Right renal cortex interstitium (tissue), 3 donors: ENCODE results near the gene CLCNKB. TPM values are rescaled to one million over a fixed set of nuclear protein-coding genes. Genes with fewer than 3 reads are reported as not detected.

Experiments
- DNase-seq, 3 donors: peaks; one replicate each; pipeline ENCODE4 v3.0.0-alpha.2; 2013; ENCODE audit warnings: low read depth in 3 of 3, low spot score in 2 of 3
- polyA plus RNA-seq, 3 donors: library from polyadenylated mRNA; unstranded; fragments of 120-200 nt; gene quantifications; one replicate each; pipeline ENCODE4 v1.2.1, GENCODE V29; 2013; ENCODE audit not compliant: insufficient read length in 3 of 3

Gene CLCNKB
- polyA plus RNA-seq, 3 donors: 41.4 to 69.9 (median 68.8) TPM

DNA sequence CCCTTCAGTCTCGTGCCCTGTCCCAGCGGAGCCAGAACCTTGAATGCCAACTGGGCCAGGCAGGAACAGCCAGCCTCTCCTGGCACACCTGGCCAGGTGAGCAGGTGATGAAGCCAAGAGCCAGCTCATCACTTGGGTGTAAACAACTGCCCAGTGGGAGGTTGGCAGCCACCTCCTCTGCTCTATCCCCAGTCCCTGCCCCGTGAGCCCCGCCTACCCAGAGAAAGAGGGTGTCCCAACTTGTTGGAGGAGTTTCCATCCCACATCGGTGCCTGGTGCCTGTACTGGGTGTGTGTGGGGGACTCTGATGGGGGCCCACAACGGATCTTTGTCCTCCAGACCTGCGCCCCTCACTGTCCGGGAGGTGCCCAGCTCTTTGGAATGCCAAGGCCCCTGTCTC, 47.7 kb downstream of the CLCNKB start:
- DNase-seq: no peak

GRCh38 chr1:16092097-16092922, 48.7 kb downstream of the CLCNKB start:
- DNase-seq: no peak

- DNase-seq: no peak
Measured at GRCh38 chr1:16092923-16093511, 49.4 kb downstream of the CLCNKB start.

GRCh38 chr1:16093611-16094010, 50.0 kb downstream of the CLCNKB start:
- no peak for DNase-seq

DNA sequence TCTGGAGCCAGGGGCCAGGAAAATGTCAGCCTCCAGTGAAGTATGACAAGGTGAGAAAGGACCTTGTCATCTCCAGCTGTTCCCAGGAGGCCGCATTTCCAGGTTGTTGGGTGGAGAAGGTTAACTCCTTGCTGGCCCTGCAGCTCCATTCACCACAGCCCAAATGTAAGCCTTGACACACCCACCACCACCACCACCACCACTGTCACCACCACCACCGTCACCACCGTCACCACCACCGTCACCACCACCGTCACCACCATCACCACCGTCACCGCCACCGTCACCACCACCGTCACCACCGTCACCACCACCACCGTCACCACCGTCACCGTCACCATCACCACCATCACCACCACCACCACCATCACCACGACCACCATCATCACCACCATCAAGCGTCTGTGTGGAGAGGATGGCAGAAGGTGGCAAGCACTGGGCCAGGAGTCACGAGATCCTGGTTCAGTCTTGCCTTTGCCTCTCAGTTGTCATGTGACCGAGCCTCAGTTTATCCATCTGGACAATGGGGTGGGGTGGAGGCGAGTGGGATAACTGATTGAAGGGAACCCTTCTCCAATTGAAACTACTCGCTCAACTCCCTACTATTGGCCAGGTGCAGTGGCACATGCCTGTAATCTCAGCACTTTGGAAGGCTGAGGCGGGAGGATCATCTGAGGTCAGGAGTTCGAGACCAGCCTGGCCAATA, 51.0 kb downstream of the CLCNKB start:
- no peak for DNase-seq

- no peak for DNase-seq
Measured at GRCh38 chr1:16095447-16095846, 51.9 kb downstream of the CLCNKB start.

GRCh38 chr1:16099412-16099811, 55.8 kb downstream of the CLCNKB start:
- no peak for DNase-seq

- DNase-seq: peak in 1 of 3 donors; percentile 39
Measured at GRCh38 chr1:16101623-16102022, 58.0 kb downstream of the CLCNKB start.

Other genes starting within 250 kb of the CLCNKB start
- 1 to 10 TPM in 2 of 3 donors, under 1 TPM in 1; 0.92 to 1.1 (median 1.1) TPM for gene UQCRHL, start 236.1 kb upstream of the CLCNKB start, polyA plus RNA-seq
- gene SPEN, start 196.1 kb upstream of the CLCNKB start, polyA plus RNA-seq: 10 to 100 TPM; 50.5 to 59.2 (median 53.1) TPM
- 10 to 100 TPM; 25.7 to 29.9 (median 28.3) TPM for gene ZBTB17, start 67.7 kb upstream of the CLCNKB start, polyA plus RNA-seq
- under 1 TPM; 0.07 to 0.14 (median 0.10) TPM for gene SRARP, start 39.5 kb upstream of the CLCNKB start, polyA plus RNA-seq
- 1 to 10 TPM; 2.7 to 4.7 (median 3.9) TPM for gene HSPB7, start 25.7 kb upstream of the CLCNKB start, polyA plus RNA-seq
- gene CLCNKA, start 21.7 kb upstream of the CLCNKB start, polyA plus RNA-seq: 10 to 100 TPM; 13.0 to 15.8 (median 14.2) TPM
- 1 to 10 TPM; 1.0 to 1.6 (median 1.3) TPM for gene FAM131C, start 29.9 kb downstream of the CLCNKB start, polyA plus RNA-seq
- 10 to 100 TPM; 11.9 to 18.4 (median 17.4) TPM for gene EPHA2, start 112.3 kb downstream of the CLCNKB start, polyA plus RNA-seq
- gene ARHGEF19, start 168.9 kb downstream of the CLCNKB start, polyA plus RNA-seq: 10 to 100 TPM; 15.9 to 20.1 (median 18.9) TPM
- 1 to 10 TPM; 3.7 to 6.0 (median 5.5) TPM for gene CPLANE2, start 193.4 kb downstream of the CLCNKB start, polyA plus RNA-seq